Esophagus squamous epithelium (tissue), 4 donors: Measurements from ENCODE around the gene ZDHHC11B.
"Not testable (repeated sequence)": the region's sequence is repeated elsewhere in the genome, so short reads cannot be mapped to it uniquely, and the experiment has no call there.

Source experiments
- CTCF ChIP-seq, 6 experiments: fragments of 450-650 bp in 4 of 6; fragments of 200-600 bp in 2 of 6; sonication (generic) in 2 of 6; IDR thresholded peaks; one replicate each; pipeline ENCODE4 v1.5.1; 2016 to 2019; ENCODE audit warnings: antibody characterized with exemption in 6 of 6, mild to moderate bottlenecking in 4 of 6, moderate library complexity in 4 of 6
- POLR2A ChIP-seq, 4 donors: fragments of 450-650 bp; IDR thresholded peaks; one replicate each; pipeline ENCODE4 v1.6.1; 2017; ENCODE audit warnings: antibody characterized with exemption in 4 of 4, mild to moderate bottlenecking in 4 of 4, moderate library complexity in 3 of 4

GRCh38 chr5:782356-782755 lies 2.2 kb downstream of the ZDHHC11B start:
- not testable (repeated sequence) for TF ChIP-seq POLR2A, CTCF (IDR thresholded peaks at IDR 0.05)
